A673 (cell line): ENCODE data around the gene ANO2. TPM values are rescaled to one million over a fixed set of nuclear protein-coding genes. Genes with fewer than 3 reads are reported as not detected.

Experiments used
- BruUV-seq: library from RNA; stranded (reverse); fragments of 400-500 nt; replicated peaks from 2 replicates; lab custom pipeline; 2021; lab: Mats Ljungman, UMichigan
- CTCF ChIA-PET: fragments of 300-600 bp; sonication (Branson Sonifier 250); formaldehyde crosslinking; loops from one replicate; lab custom pipeline; 2022; ENCODE audit warnings: antibody characterized with exemption; lab: Charles Lee
- POLR2A ChIA-PET: fragments of 300-600 bp; sonication (Branson Sonifier 250); formaldehyde crosslinking; loops from one replicate; lab custom pipeline; 2022; ENCODE audit warnings: antibody characterized with exemption; ENCODE audit not compliant: low non-redundant PET; lab: Charles Lee
- DNase-seq: peaks from one replicate; pipeline ENCODE4 v3.0.0-alpha.2; 2015; ENCODE audit warnings: low spot score
- H3K27ac ChIP-seq: fragments of 200-600 bp; sonication (generic); 2 replicates; pipeline ENCODE4 v1.5.1; 2016; ENCODE audit warnings: mixed run types, low read depth, mild to moderate bottlenecking, mixed read lengths, antibody characterized with exemption, low read length; ENCODE audit not compliant: poor library complexity, severe bottlenecking
- H3K27me3 ChIP-seq: fragments of 200-600 bp; sonication (generic); replicated peaks from 2 replicates; pipeline ENCODE4 v1.6.1; 2017; ENCODE audit warnings: mixed run types, low read depth, mild to moderate bottlenecking, mixed read lengths, antibody characterized with exemption, low read length; ENCODE audit not compliant: insufficient read depth, poor library complexity
- H3K36me3 ChIP-seq: fragments of 200-600 bp; sonication (generic); 2 replicates; pipeline ENCODE4 v1.6.1; 2016; ENCODE audit warnings: mixed run types, mild to moderate bottlenecking, mixed read lengths, antibody characterized with exemption, low read length; ENCODE audit not compliant: insufficient read depth, poor library complexity, severe bottlenecking
- H3K4me1 ChIP-seq: fragments of 200-600 bp; sonication (generic); 2 replicates; pipeline ENCODE4 v1.6.1; 2017; ENCODE audit warnings: mixed run types, mild to moderate bottlenecking, mixed read lengths, antibody characterized with exemption, low read length; ENCODE audit not compliant: insufficient read depth, poor library complexity, severe bottlenecking
- H3K4me3 ChIP-seq: fragments of 200-600 bp; sonication (generic); 2 replicates; pipeline ENCODE4 v1.5.1; 2016; ENCODE audit warnings: low read depth, mixed run types, mild to moderate bottlenecking, mixed read lengths, low read length; ENCODE audit not compliant: poor library complexity, severe bottlenecking
- H3K9me3 ChIP-seq: fragments of 200-600 bp; sonication (generic); 2 replicates; pipeline ENCODE4 v1.6.1; 2016; ENCODE audit warnings: mixed run types, low read depth, mild to moderate bottlenecking, mixed read lengths, antibody characterized with exemption, low read length; ENCODE audit not compliant: poor library complexity, severe bottlenecking
- CTCF ChIP-seq: fragments of 300-800, 200-600 bp; sonication (generic); conservative IDR thresholded peaks from 2 replicates; pipeline ENCODE4 v1.5.1; 2017; ENCODE audit warnings: low read depth, mild to moderate bottlenecking, antibody characterized with exemption, low read length, moderate library complexity, mixed read lengths
- EZH2 ChIP-seq: fragments of 200-600 bp; sonication (generic); IDR thresholded peaks from 2 replicates; pipeline ENCODE4 v1.6.1; 2017; ENCODE audit warnings: borderline replicate concordance, low read depth, mild to moderate bottlenecking, mixed read lengths, antibody characterized with exemption, low read length; ENCODE audit not compliant: poor library complexity, severe bottlenecking
- intact Hi-C: fragments of 100-400 bp; cut with micrococcal nuclease; formaldehyde crosslinking; loops from one replicate; pipeline ENCODE4 v1.10.0; 2022; ENCODE audit not compliant: unreplicated experiment
- total RNA-seq: library from RNA; stranded (reverse); gene quantifications from 2 replicates; pipeline ENCODE4 v1.2.3, GENCODE V29; 2021

ANO2 gene
- total RNA-seq, 1 experiment from 2014 or later: not detected

- intact Hi-C loops: no loop called here
- no TSS peak for BruUV-seq
- Histone ChIP-seq H3K4me3 (no peak overlapping the region), H3K27me3 (peaks cover 9% of the 10 kb centered on the region), H3K9me3 (no peaks in the 10 kb centered on the region), H3K4me1 (no peaks in the 10 kb centered on the region), H3K36me3 (no peaks in the 10 kb centered on the region), H3K27ac (no peak overlapping the region)
- ChIA-PET CTCF (no interaction called here), POLR2A (no interaction called here)
- TF ChIP-seq CTCF (no peak), EZH2 (no peak)
- DNase-seq: no peak
Measured at GRCh38 chr12:5587711-5588121, 357.3 kb downstream of the ANO2 start.

- no peaks in the 10 kb centered on the region for H3K36me3 ChIP-seq
- no peaks in the 10 kb centered on the region for H3K9me3 ChIP-seq
- intact Hi-C loops: no loop called here
- H3K27ac ChIP-seq: no peak overlapping the region
- no peaks in the 10 kb centered on the region for H3K4me1 ChIP-seq
- no peak for DNase-seq
- no peak overlapping the region for H3K4me3 ChIP-seq
- no peaks in the 10 kb centered on the region for H3K27me3 ChIP-seq
- ChIA-PET CTCF (no interaction called here), POLR2A (no interaction called here)
- BruUV-seq: no TSS peak
- TF ChIP-seq EZH2 (no peak), CTCF (no peak)
Measured at GRCh38 chr12:5586201-5586600, 358.9 kb downstream of the ANO2 start.

GRCh38 chr12:5585178-5585577 lies 359.9 kb downstream of the ANO2 start:
- Histone ChIP-seq H3K36me3 (no peaks in the 10 kb centered on the region), H3K27ac (no peak overlapping the region), H3K9me3 (no peaks in the 10 kb centered on the region), H3K4me1 (no peaks in the 10 kb centered on the region), H3K4me3 (no peak overlapping the region), H3K27me3 (peaks cover 4% of the 10 kb centered on the region)
- POLR2A ChIA-PET: no interaction called here
- no TSS peak for BruUV-seq
- TF ChIP-seq EZH2 (no peak), CTCF (no peak)
- CTCF ChIA-PET: no interaction called here
- intact Hi-C loops: no loop called here
- DNase-seq: no peak
